GM13976 (cell line): ENCODE data around the gene SCYGR5.

Experiments
- DNase-seq: peaks from one replicate; pipeline ENCODE4 v3.0.0; 2012; ENCODE audit warnings: low spot score
- CTCF ChIP-seq: IDR thresholded peaks from 2 replicates; pipeline ENCODE4 v1.5.1; 2012; ENCODE audit warnings: borderline replicate concordance, mild to moderate bottlenecking; ENCODE audit not compliant: insufficient read depth; ENCODE audit errors: extremely low read depth, missing control alignments, control extremely low read depth
- in situ Hi-C: fragments of 300-500 bp; cut with MboI; formaldehyde crosslinking; loops from one replicate; pipeline ENCODE4 v1.12.0; 2022; ENCODE audit warnings: low sequenced_read_pairs, mixed read lengths, inconsistent platforms; ENCODE audit not compliant: unreplicated experiment

SCYGR5 gene

GRCh38 chr2:227654426-227654825, 12.2 kb upstream of the SCYGR5 start:
- DNase-seq = no peak
- no peak for TF ChIP-seq CTCF
- in situ Hi-C loops = no loop called here

DNA sequence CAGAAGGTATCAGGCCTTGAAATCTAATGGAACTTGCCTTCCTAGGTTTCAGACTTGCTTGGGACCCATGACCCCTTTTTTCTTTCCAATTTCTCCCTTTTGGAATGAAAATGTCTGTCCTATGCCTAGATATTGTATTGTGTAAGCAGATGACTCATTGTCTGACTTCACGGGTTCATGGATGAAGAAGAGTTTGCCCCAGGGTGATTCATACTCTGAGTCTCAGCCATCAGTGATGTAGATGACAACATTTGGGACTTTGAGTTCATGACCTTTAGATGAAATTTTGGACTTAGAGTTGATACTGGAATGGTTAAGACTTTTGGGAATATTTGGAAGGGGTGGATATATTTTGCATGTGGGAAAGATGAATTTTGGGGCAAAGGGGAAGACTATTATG, 11.2 kb upstream of the SCYGR5 start:
- no peak for DNase-seq

DNA sequence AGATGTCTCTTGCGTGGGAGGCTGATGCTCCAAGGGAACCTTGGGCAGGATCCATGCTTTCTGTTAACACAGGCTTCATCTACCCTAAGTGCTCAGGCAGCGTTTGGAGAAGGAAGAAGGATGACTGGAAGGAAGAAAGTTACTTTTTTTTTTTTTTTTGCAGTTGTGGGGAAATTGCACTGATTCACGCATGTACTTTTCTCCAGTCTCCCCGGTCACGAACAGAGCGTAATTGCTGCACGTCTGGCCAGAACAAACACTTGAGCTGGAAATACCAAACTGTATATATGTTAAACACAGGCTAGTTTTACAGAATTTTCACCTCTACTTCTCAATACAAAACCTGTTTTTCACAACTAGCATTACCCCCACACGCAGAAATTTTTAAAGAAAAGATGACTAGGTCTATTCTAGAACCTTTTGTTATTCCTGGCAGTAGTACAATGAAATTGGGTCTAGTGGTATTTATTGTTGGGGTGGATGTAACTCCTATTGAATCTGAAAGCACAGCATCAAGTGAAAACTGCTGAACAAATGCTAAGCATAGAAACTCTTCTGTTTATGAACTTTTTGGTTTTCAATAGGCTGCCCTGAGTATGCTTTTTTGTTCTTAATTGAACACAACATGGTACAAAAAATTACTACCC, 9.3 kb upstream of the SCYGR5 start:
- no peak for DNase-seq
- TF ChIP-seq CTCF = no peak
- in situ Hi-C loops = no loop called here

More for the DNA sequence above, 11.2 kb upstream of the SCYGR5 start:
- no peak for TF ChIP-seq CTCF
- in situ Hi-C loops = no loop called here

DNA sequence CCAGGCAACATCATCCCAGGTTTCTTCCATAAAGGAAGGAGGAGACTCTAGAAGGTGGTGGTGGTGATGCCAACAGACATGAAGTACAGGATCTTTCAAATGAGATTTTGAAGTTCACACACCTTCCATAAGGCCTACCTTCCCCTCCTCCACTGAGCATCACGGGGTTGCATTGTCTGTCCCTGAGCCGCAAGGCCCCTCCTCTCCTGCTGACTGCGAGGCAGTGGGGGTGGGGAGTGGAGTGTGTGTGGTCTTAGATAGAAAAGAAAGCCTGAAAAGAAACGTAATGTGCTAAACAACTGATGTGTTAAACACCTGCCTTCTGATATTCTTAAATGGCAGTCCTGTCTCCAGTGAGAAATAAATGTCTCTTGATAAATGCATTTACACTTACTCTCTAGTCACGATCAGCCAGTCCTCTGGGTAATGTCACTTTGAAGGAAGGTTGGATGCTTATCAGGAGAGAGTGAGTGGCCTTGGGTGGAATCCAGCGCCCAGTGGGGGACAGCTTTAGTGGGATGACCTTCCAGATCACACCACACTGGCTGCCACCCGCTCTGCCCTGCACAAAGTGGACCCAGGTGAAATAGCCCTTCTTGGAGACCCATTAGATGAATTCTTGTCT, 5.5 kb upstream of the SCYGR5 start:
- in situ Hi-C loops = loop anchor here (10.0 kb wide), 1 partner anchor 204 kb away; no protein-coding TSS in a partner anchor
- TF ChIP-seq CTCF = no peak
- no peak for DNase-seq

GRCh38 chr2:227661827-227662226, 4.8 kb upstream of the SCYGR5 start:
- DNase-seq = no peak
- TF ChIP-seq CTCF = no peak
- in situ Hi-C loops = loop anchor here (10.0 kb wide), 1 partner anchor 203 kb away; no protein-coding TSS in a partner anchor

DNA sequence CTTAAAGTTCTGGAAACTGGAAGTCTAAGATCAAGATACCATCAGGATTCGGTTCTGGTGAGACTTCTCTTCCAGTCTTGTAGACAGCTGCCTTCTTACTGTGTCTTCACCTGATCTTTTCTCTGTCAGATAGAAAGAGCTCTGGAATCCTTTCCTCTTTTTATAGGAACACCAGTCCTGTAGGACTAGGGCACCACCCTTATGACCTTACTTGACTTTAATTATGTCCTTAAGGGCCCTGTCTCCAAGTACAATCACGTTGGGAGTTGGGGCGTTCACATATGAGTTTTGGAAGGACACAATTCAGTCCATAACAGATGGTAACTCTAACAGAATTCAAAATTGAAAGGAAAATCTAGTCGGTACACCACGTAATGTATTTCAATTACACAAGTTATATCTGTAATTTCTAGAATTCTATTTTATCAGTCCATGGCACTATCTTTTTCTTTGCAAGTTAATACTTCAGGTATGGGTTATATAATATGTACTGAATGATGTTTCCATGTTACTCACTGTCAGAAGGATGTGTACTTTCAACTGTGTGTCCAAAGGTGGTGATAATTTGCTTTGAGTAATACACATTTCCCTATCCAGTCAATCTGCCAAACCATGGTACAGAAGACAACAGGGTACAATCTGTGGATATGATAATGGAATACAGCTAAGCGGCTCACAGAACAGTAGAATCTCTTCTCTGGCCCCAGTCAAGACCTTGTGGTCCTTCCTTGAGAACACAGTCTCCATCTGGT, 1.2 kb upstream of the SCYGR5 start:
- DNase-seq = no peak
- in situ Hi-C loops = loop anchor here (10.0 kb wide), 1 partner anchor 199 kb away; no protein-coding TSS in a partner anchor
- no peak for TF ChIP-seq CTCF
